ENCODE results near the gene PNMA8B. TPM values are rescaled to one million over a fixed set of nuclear protein-coding genes. Genes with fewer than 3 reads are reported as not detected.

Gene PNMA8B
- total RNA-seq, 1 donor from 2014 or later, result 2.1 TPM

DNA sequence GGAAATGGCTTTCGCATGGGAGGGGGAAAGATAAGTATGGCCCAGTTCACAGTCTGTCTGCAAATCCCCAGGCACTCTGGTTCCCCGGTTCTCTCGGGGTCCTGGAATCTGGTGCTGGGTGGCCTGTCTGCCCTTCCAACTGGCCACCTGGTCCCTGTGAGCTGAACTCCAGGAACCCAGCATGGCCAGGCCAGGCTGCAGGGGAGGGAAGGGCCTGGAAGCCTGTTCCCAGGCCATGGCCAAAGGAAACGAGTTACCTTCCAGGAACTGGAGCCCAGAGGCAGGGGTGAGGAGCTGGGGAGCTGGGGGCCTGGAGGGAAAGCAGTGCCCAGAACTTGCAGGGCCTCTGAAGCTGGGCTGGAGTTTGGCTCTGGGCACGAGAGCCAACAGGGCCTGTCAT is 47.8 kb downstream of the PNMA8B start:
- Histone ChIP-seq H3K36me3 (ENCODE audit: control insufficient read depth, insufficient read depth, low read length) (no peaks in the 10 kb centered on the region), H3K27me3 (ENCODE audit: control insufficient read depth, insufficient read depth, low read length) (no peaks in the 10 kb centered on the region), H3K4me3 (ENCODE audit: low read depth, low read length) (no peak overlapping the region)
- TF ChIP-seq, protein P1, sequence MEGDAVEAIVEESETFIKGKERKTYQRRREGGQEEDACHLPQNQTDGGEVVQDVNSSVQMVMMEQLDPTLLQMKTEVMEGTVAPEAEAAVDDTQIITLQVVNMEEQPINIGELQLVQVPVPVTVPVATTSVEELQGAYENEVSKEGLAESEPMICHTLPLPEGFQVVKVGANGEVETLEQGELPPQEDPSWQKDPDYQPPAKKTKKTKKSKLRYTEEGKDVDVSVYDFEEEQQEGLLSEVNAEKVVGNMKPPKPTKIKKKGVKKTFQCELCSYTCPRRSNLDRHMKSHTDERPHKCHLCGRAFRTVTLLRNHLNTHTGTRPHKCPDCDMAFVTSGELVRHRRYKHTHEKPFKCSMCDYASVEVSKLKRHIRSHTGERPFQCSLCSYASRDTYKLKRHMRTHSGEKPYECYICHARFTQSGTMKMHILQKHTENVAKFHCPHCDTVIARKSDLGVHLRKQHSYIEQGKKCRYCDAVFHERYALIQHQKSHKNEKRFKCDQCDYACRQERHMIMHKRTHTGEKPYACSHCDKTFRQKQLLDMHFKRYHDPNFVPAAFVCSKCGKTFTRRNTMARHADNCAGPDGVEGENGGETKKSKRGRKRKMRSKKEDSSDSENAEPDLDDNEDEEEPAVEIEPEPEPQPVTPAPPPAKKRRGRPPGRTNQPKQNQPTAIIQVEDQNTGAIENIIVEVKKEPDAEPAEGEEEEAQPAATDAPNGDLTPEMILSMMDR (IDR thresholded peaks at IDR 0.05; ENCODE audit: insufficient read depth, low read length, poor library complexity, severe bottlenecking), result no peak
- DNase-seq (ENCODE audit: low read depth), result no peak

DNA sequence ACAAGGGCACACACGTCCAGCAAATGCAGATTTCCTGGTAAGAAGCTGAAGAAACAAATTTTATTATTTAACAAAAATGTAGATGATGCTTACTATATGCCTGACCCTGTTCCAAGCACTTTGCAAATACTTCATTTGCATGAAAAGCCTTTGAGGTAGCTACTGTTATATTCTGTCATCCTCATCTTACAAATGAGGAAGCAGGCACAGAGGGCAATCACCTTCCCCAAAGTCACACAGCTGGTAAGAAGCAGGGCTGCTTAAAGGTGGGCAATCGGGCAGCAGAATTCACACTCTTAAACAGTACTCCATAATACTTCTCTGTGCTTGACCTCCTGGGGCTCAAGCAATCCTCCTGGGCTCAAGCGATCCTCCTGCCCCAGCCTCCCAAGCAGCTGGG is 48.7 kb downstream of the PNMA8B start:
- no peak overlapping the region for H3K4me3 ChIP-seq (ENCODE audit: low read depth, low read length)

DNA sequence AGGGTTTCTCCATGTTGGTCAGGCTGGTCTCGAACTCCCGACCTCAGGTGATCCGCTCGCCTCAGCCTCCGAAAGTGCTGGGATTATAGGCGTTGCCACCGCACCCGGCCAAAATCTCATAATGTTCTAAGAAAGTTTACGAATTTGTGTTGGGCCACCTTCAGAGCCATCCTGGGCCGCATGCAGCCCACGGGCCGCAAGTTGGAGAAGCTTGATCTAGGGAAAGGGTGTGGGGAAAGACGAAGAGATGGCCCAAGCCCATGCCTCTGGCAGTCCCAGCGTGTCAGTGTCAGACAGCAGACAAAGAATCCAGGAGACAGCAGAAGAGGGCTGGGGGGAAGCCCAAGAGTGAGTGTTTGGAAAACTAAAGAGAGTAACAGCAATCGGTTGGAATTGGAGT is 49.6 kb downstream of the PNMA8B start:
- H3K36me3 ChIP-seq (ENCODE audit: control insufficient read depth, insufficient read depth, low read length), result no peaks in the 10 kb centered on the region
- no peak overlapping the region for H3K4me3 ChIP-seq (ENCODE audit: low read depth, low read length)
- no peak for DNase-seq (ENCODE audit: low read depth)
- no peaks in the 10 kb centered on the region for H3K27me3 ChIP-seq (ENCODE audit: control insufficient read depth, insufficient read depth, low read length)
- TF ChIP-seq, protein P1 (IDR thresholded peaks at IDR 0.05; ENCODE audit: insufficient read depth, low read length, poor library complexity, severe bottlenecking), result no peak

More for the DNA sequence above, 48.7 kb downstream of the PNMA8B start:
- Histone ChIP-seq H3K27me3 (ENCODE audit: control insufficient read depth, insufficient read depth, low read length) (no peaks in the 10 kb centered on the region), H3K36me3 (ENCODE audit: control insufficient read depth, insufficient read depth, low read length) (no peaks in the 10 kb centered on the region)
- TF ChIP-seq, protein P1 (IDR thresholded peaks at IDR 0.05; ENCODE audit: insufficient read depth, low read length, poor library complexity, severe bottlenecking), result no peak
- DNase-seq (ENCODE audit: low read depth), result no peak

DNA sequence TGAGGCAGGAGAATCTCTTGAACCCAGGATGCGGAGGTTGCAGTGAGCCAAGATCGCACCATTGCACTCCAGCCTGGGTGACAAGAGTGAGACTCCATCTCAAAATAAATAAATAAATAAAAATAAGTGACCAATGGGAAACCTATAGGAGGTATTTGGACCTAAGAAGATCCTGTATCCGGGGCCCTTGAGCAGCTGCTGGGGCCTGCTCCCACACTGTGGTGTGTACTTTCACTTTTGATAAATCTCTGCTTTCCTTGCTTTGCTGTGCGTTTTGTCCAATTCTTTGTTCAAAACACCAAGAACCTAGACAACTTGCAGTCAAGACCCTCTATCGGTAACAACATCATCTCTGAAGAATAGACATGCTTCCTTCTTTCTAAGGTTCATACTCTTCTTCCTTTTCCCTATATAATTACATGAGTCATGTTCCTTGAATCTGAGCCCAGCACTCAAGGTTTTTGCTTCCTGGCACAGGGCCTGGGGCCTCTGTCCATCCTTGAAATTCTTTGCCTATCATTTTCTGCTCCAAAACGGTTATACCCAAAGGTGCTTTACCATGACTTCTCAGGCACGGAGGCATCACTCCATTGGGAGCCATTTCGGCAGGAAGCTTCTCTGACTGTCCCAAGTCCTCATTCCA is 52.7 kb downstream of the PNMA8B start:
- H3K4me3 ChIP-seq (ENCODE audit: low read depth, low read length), result no peak overlapping the region
- TF ChIP-seq, protein P1 (IDR thresholded peaks at IDR 0.05; ENCODE audit: insufficient read depth, low read length, poor library complexity, severe bottlenecking), result no peak
- no peaks in the 10 kb centered on the region for H3K36me3 ChIP-seq (ENCODE audit: control insufficient read depth, insufficient read depth, low read length)
- DNase-seq (ENCODE audit: low read depth), result no peak
- H3K27me3 ChIP-seq (ENCODE audit: control insufficient read depth, insufficient read depth, low read length), result no peaks in the 10 kb centered on the region

DNA sequence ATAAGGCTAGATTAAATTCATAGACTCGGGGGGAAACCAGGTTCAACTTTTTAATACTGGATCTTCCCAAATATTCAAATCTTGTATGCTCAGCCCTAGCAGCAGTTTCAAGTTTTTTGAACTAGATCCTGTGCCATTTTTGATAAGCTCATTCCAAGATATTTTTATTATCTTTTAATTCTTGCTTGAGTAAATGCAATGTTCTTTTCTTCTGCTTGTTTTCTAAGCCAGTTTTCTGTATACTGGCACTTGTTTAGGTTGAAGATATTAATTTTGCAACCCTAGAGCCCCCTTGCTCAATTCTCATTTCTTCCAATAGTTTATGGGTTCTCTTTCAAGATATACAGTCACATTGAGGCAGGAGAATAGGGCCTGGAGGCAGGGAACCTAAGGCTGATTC is 53.8 kb downstream of the PNMA8B start:
- DNase-seq (ENCODE audit: low read depth), result no peak
- no peak overlapping the region for H3K4me3 ChIP-seq (ENCODE audit: low read depth, low read length)
- TF ChIP-seq, protein P1 (IDR thresholded peaks at IDR 0.05; ENCODE audit: insufficient read depth, low read length, poor library complexity, severe bottlenecking), result no peak

More for the DNA sequence above, 53.8 kb downstream of the PNMA8B start:
- no peaks in the 10 kb centered on the region for H3K27me3 ChIP-seq (ENCODE audit: control insufficient read depth, insufficient read depth, low read length)
- H3K36me3 ChIP-seq (ENCODE audit: control insufficient read depth, insufficient read depth, low read length), result no peaks in the 10 kb centered on the region

Other genes with a start within 250 kb of the PNMA8B start
- gene HIF3A, start 198.8 kb downstream of the PNMA8B start, total RNA-seq, result 0.42 and 0.75 TPM in 2 replicates
- 68.2 and 83.0 TPM in 2 replicates for gene PPP5C, start 148.8 kb downstream of the PNMA8B start, total RNA-seq
- 21.8 and 22.2 TPM in 2 replicates for gene CCDC8, start 82.3 kb downstream of the PNMA8B start, total RNA-seq
- gene PNMA8C, start 66.9 kb downstream of the PNMA8B start, total RNA-seq, result 0.25 and 0.27 TPM in 2 replicates
- gene PNMA8A, start 24.3 kb downstream of the PNMA8B start, total RNA-seq, result 10.3 and 11.8 TPM in 2 replicates
- 103 and 127 TPM in 2 replicates for gene CALM3, start 105.5 kb upstream of the PNMA8B start, total RNA-seq
- gene PTGIR, start 129.2 kb upstream of the PNMA8B start, total RNA-seq, result 0.48 TPM in 1 of 2 replicates, not detected in the other
- not detected in 2 replicates for gene GNG8, start 140.3 kb upstream of the PNMA8B start, total RNA-seq
- 0.14 and 0.33 TPM in 2 replicates for gene DACT3, start 165.3 kb upstream of the PNMA8B start, total RNA-seq
- gene PRKD2, start 221.2 kb upstream of the PNMA8B start, total RNA-seq, result 52.4 and 63.6 TPM in 2 replicates

Measured in kidney epithelial cell (primary cell).